GM08714 (cell line): ENCODE measurements around the gene IL3.

ENCODE experiments used
- H3K4me3 ChIP-seq: fragments of 200-500 bp; sonication (Bioruptor generic); 2 replicates; pipeline ENCODE4 v1.5.1; 2014; ENCODE audit warnings: mild to moderate bottlenecking, low read length, inconsistent platforms
- ZNF274 ChIP-seq: IDR thresholded peaks from 2 replicates; pipeline ENCODE4 v1.6.1; 2012; ENCODE audit warnings: mild to moderate bottlenecking, low read depth, low read length

Gene IL3, protein sequence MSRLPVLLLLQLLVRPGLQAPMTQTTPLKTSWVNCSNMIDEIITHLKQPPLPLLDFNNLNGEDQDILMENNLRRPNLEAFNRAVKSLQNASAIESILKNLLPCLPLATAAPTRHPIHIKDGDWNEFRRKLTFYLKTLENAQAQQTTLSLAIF

GRCh38 chr5:132060501-132061161, at the start of gene IL3:
IL3 (plus strand) TSS chr5:132060655; CDS start chr5:132060707, 52 bp downstream.
- no peak for TF ChIP-seq ZNF274
- H3K4me3 ChIP-seq, result no peak within 1 kb of the TSS

DNA sequence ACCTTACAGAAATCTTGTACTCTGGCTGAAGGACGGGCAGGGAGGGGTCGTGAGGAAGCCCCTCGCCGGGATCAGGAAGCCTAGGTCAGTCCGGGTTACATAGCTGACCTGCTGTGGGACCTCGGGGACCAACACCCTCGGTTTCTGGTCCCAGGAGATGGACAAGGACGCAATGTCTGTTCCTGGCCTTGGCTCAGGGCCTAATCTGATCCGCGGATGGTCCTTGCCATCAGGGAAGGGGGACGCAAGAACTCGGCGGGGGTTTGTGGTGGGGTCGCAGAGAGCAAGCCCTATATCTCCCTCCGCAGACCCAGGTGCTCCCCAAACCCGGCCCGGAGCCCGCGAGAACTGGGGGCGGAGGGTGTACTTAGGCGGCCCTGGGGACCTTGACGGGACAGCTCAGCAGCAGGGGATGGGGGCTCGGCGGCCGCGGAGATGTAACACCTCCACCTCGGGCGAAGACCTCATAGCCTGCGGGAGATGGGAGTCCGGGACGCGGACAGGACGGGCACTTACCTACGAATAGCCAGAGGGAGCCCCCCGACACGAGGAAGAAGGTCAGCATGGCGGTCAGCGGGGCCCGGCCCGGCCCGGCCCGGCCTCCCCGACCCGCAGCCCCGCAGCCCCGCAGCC, 49.4 kb upstream of the IL3 start:
- TF ChIP-seq ZNF274, result no peak
- H3K4me3 ChIP-seq, result no peak overlapping the region; the same call in 1 of the 2 replicates

DNA sequence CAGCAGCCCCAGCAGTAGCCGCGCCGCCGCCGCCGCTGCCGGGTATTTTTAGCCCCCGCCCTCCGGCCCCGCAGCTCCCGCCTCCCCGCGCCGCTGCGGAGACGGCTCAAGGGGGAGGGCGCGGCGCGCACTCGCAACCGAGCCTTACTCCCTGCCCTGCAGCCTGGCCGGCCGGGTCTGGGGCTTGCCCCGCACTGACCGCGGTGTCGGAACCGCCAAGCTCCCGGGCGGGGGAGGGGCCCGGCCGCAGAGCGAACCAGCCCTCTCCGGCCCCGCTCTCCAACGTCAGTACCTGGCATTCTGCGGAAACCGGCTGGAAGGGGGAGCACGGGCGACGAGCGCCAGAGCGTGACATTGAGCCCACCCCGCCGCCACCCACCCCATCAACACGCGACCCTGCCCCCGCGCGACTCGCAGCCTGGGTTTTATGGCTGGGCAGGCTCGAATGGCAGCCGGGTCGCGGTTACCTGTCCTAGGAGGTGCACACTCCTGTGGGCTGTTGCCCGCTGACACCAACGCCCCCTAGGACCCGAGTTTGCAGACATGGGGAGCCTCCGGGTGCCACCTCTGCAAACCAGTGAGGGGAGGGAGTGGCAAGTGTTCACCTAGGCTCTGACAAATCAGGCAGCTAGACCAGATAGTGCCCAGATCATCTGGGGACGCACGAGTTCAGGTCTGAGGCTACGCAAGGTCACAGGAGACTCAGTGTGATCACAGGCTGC, 48.7 kb upstream of the IL3 start, which contains the start of gene ACSL6:
TSS of gene ACSL6 (minus strand) at position 37 of the 722 bp plus-strand sequence. CDS start 105 bp downstream, outside the sequence.
- H3K4me3 ChIP-seq, result peak within 1 kb of the TSS; percentile 17; the same call in 1 of the 2 replicates

GRCh38 chr5:132012371-132013005, 48.0 kb upstream of the IL3 start:
- H3K4me3 ChIP-seq, result no peak overlapping the region
- TF ChIP-seq ZNF274, result no peak

More for the DNA sequence above, 48.7 kb upstream of the IL3 start, which contains the start of gene ACSL6:
- no peak for TF ChIP-seq ZNF274

DNA sequence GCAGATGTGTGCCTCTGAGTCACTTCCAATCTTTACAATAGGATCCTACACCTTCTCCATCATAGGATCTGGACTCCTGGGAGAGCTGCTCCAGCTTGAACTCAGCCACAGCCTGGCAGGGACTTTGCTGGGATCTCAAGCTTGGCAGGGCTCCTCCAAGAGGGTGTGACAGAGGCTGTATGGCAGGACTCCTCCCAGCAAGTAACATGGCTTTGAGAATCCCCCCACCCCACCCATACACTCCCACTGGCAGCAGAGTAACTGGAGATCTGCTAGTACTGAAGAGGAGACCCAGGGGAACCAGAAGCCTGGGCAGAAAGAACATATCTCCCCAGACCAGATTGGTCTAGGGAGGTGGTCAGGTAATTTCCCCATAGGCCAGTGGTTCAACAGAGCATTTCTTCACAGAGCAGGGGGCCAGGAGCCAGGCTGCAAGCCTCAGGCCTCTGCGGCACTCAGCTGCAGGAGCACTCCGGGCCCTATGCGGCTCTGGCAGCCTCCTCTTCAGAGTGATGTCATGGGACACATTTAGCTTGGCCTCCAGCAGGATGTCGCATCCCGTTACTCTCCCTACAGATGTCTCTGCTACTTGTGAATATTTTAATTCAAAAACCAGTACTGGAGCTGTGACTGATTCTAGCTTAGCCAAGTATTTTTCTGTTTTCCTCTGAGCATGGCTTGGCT, 47.3 kb upstream of the IL3 start:
- no peak for TF ChIP-seq ZNF274
- no peak overlapping the region for H3K4me3 ChIP-seq

GRCh38 chr5:132013711-132014110, 46.7 kb upstream of the IL3 start:
- TF ChIP-seq ZNF274, result no peak
- no peak overlapping the region for H3K4me3 ChIP-seq

DNA sequence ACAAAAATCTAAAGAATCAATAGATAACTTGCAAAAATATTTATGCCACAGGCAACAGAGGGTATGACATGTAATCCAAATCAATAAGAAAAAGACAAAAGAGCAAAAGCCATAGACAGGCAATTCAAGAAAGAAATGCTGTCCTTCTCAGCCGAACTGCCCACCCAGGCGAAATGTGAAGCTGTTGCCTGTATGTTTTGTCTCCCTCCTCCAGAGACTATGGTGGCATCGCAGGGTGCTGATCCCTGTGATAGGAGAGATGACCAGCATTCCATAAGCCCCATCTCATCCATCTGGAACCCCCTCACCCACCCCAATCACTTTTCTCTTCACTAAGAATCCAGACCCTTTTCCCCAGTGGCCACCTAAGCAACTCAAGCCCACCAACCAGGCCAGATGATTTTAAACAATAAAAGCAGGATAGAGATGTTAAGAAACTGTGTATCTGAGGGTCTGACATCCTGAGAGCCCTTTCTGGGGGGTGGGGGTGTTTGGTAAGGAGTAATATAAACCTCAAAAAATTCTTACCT, 43.7 kb upstream of the IL3 start:
- TF ChIP-seq ZNF274, result no peak

GRCh38 chr5:132017316-132017715, 43.1 kb upstream of the IL3 start:
- no peak for TF ChIP-seq ZNF274
- H3K4me3 ChIP-seq, result no peak overlapping the region

More for the DNA sequence above, 43.7 kb upstream of the IL3 start:
- H3K4me3 ChIP-seq, result no peak overlapping the region

DNA sequence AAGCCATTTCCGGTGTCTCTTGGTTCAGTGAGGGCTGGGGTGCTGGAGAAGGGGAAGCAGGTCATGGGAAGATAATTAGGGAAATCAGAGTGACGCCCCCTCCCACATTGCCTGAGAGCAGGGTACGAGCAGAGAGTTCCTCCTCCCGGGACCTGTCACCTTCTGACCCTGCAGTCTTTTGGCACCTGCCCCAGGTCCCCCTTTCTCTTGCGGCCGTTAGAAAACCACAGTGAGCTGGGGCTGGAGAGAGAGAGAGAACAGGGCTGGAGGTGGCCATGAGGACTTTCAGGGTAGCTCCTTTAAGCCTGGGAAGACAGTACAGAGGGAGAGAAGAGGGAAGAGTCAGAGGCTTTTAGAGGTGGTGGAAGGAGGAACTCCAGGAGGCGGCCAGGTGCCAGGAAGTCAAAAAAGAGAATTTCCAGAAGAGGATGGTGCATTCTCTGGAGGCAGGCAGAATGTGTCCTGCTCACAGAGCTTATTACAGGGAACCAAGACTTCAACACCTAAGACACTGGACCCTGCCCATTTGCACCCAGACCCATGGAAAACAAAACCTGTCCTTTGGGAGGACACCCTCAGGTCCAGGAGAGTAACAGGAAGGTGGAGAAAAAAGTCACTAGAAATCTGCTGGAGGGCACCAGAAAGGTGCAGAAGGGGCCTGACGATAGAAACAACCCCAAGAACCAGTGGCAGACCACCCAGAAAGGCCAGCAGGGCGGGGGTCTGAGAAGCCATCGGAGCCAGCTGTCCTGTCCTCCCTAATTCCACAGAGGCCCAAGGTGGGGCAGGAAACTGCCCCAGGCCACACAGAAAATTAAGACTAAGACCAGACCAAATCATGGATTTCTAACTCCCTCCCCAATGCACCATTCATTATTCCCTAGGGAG, 42.5 kb upstream of the IL3 start:
- H3K4me3 ChIP-seq, result no peak overlapping the region
- TF ChIP-seq ZNF274, result no peak

DNA sequence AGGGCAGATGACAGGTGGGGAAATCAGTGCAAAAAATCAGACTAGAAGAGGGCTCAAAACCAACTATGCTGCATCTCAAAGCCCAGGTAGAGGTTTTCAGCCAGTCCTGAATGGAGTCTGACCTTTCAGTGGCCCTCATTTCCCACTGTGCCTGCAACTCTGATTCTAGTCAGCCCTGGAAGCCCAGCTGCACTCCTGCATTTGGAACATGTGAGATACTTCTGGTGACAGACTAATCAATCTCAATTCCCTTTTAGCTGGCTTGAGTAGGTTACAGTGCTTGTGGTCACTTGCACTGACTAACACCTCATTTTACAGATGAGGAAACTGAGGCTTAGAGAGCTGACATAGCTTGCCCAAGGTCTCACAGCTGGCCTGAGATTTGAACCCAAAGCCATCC, 41.1 kb upstream of the IL3 start:
- no peak for TF ChIP-seq ZNF274
- H3K4me3 ChIP-seq, result no peak overlapping the region

DNA sequence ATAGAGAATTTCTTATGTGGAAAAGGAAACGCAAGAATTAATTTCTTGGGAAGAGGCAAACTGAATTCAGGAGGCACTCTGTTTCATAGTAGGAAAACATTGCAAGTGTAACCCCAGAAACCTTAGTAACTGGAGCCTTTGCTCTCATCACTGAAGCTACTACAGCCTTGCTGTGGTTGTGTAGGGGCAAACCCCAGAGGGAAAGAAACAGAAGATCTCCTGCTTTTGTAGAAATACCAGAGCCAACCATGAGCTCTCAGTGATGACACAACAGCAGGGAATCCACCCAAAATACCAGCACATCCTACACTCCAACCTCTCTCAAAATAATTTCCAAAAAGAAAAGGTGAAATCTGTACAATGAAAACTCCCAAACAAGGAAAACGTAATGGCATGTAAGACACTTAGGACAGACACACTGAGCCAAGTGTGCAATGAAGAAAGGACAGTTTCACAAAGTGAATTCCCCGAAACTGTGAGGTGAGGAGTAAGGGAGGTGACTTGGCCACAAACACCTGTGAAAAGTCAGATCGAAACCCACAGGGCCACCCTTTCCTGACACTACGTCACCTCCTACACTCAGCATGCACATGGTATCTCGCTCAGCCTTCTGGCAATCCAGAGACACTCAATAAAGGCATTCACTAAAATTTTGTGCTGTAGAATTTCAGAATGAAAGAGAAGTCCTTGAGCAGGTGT, 40.4 kb upstream of the IL3 start:
- no peak overlapping the region for H3K4me3 ChIP-seq
- TF ChIP-seq ZNF274, result no peak
